ENCODE measurements around the gene BMP3.

BMP3 gene

DNA sequence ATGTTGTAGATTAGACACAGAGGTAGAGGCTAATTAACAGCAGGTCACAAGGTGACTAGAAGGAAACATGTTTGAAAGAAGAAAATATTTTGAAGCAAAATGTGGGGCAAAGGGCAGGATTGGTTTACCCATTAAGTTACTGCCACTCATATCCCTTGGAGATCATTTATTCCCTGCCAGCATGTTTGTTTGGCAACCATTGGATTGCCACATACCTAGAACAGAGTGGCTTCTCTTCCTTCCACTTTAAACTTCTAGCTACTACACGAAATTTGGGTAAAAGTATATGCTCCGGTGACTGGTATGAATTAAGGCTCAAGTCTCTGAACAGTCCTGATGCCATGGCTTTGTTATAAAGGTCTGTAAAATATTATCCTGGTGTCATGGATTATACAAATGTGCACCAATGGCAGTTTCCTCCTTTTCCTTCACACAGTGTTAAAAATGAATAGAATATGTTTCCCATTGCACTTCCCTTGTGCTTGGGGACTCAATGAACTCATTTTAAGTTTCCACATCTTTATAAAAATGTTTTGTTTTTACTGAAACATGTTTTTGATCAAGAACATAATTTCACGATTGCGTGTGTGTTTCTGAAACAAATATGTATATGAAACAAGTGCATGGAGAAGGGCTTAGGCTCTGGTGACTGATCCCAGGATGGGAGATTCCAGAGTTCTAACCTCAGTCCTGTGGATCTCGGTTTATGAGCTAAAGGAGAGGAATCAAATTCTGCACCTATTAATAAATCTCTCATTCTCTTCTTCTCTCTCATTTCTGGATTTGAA, 12.3 kb downstream of the BMP3 start:
- DNase-seq = no peak

GRCh38 chr4:81049330-81049729, 18.8 kb downstream of the BMP3 start:
- DNase-seq = no peak

DNA sequence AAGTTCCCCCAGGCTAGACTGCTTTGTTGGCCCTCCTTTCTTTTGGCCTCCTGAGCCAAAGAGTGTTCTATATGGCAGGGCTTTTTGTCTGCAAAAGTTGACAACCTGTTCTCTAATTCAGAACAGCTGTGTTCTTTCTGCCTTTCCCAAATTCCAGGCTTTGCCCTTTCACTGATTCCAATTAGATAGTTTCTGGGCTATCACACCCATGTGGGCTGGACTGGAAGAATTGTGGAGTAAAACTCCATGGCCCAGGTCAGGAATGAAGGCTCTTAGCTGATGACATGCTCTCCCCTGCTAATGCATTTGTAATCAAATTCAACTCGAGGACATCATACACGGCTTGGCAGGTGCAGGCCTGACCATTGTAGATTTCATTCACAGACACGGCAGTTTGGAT, 19.4 kb downstream of the BMP3 start:
- no peak for DNase-seq

DNA sequence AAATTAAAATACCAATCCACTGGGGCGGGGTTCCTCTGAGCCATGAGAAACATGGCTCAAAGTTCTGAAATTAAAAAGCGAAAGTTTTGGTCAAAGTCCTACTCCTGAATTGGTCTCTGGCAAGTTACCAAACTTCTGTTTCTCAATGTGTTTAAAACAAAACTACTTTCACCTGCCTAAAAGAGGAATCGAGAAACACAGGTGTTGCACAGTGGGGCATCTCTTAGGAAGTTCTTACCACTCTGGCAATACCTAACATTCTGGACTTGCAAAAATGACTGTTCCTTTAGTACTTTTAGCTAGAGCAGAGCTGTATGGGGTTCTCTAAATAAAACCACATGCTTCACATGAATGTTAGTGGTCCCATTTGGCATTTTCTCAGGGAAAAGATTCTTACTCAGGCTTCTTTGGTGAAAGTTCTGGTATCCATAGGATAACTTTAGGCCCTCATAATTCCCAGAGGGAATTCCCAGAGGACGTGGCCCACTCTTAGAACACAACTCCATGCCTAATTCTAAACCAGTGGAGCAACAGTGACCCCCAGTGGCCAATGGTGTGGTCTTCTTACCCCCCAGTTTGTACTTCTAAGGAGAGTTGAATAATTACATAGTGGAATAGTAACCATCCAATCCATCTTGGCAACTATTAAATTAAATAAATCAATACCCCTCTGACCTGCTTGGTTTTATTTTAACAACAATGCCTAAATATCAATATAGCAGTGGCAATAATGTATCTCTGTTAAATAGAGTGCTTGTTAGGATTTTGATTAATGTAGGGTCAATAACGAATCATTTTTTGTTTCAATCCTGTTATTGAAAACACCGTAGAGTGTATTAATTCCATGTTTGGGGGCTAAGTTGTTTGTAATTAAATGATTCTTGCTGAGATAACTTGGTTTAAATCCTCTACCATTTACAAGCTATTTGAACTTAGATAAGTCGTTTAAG, 21.9 kb downstream of the BMP3 start:
- DNase-seq = no peak

DNA sequence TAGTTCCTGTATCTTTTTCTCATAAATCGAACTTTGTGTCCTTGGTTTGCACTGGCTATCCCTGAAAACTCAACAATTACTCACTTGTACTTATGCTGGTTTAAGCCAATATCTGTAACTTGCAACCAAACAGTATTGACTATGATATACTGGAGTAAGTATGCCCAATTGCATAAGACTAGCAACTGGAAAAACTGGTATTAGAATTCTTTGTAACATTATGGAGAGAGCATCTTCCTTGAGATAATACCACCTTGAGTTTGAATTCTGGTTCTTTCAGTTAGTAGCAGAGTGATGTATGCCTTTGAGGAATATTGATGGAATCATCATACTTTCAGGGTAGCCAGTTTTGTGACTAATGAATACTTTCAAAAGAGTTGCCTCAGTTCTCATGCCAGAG, 28.1 kb downstream of the BMP3 start:
- no peak for DNase-seq

DNA sequence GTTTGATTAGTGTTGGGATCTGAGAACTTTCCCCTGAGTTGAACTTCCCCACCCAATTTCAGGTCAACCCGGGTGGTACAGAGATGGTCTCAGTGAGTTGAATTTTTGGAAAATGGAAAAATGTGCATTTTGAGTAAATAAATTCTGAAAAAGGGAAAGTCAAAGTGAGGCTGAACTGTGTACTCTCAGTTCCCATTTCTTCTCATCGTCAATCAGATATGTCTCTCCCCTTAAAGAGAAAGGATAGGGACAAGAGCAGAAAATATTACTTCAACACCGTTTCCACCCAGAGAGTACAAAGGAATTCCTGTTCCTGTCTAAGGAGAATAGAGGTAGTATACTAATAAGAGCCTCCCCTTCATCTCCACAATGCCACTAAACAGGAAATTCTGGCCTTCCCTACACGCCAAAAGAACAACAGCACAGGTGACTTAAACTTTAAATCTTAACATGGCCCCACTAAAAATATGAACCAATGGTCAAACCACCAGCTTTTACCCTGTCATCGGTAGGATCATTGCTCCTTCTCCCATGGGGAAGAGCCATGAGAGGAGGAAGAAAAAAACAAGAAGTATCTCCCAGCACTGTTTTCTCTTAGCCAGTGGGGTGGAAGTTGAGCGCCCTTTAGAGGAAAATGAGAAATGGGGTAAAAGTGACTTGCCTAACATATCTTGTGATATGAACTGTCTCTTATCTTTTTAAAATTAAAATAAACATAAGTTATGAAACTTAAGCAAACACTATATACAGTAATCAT, 30.3 kb downstream of the BMP3 start:
- no peak for DNase-seq

GRCh38 chr4:81061344-81061730, 30.8 kb downstream of the BMP3 start:
- DNase-seq = no peak

GRCh38 chr4:81062001-81062400, 31.5 kb downstream of the BMP3 start:
- DNase-seq = no peak

GRCh38 chr4:81065446-81065845, 34.9 kb downstream of the BMP3 start:
- DNase-seq = no peak

DNA sequence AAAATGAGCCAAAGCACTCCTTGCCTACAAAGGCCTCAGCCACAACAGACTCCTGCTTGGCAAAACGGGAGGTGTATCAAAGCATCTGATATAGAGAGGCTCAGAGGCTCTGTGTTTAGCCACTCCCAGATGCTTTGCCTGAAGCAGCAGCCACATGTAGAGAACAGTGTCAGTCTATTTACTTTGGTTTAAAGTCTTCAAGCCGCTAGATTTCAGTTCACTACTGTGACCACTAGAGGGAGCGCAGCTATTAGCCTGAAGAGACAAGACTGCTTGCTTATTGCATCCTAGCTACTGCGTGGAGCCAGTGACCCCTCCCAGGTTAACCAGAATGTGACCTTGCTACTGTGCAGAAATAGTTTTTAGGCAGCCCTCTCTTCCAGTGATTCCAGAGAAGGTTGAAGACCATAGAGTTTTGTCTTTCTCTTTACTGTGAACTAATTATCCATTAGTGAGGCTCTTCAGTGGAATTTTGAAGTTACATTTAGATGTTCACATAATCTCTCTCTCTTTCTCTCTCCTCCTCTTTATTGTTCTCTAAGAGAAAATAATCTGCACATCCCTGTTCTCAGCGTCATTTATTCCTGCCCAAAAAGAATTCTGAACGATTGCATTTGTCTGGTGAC, 39.3 kb downstream of the BMP3 start:
- DNase-seq = peak; percentile 42

- DNase-seq = no peak
Observed at GRCh38 chr4:81071013-81071412, 40.5 kb downstream of the BMP3 start.

- no peak for DNase-seq
Observed at GRCh38 chr4:81081156-81081555, 50.6 kb downstream of the BMP3 start.

DNA sequence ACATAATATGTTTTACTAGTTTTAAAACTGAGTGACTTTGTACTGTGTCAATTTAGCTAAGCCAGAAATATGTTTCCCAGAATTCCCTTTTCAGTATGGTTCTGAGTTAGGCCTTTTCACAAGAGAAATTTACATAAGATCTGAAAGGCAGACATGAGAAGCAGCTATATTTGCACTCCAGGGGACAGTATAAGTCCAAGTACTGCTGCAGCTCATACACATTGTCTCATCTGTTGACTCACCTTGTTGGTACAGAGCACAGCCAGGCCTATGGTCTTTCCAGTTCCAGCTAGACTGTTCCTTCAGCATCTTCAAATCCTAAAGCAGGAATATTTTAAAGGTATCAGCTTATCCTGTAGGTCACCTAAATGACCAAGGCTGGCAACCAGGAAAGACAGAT, 53.5 kb downstream of the BMP3 start:
- DNase-seq = no peak

GRCh38 chr4:81084634-81085033, 54.1 kb downstream of the BMP3 start:
- no peak for DNase-seq

DNA sequence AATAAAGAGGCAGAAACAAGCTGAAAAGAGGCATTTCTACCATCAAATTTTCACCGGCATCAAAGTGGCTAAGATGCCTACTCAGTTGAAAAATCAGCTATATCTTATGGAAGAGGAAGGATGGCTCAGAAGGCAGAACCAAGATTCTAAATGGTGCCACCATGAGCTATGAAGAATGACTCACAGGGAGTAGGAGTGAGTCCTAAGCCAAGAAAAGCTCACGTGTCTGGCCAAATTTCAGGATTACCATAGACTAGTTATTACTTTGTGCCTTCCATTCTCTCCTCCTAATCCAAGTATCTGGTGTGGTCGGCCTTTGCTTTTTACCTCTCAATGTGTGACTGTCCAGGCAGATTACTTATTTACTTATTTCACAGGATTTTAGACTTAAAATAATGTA, 54.8 kb downstream of the BMP3 start:
- no peak for DNase-seq

DNA sequence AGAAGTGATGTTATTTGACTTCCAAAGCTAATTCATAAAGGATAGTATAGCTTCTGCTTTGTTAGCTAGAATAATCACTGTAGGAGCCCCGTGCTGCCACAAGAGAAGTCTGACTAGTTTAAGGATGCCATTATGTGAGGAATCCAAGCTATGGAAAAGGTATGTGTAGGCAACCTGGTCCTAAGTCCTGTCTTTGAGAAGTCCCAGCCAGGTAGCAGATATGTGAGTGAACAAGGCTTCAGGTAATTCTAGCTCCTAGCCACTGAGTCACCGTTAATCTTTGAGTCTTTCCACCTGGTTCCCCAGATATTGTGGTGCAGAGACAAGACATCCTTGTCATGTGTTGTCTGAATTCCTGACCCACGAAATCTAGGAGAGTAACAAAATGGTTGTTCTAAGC, 55.5 kb downstream of the BMP3 start:
- DNase-seq = no peak

- DNase-seq = no peak
Observed at GRCh38 chr4:81093720-81094401, 63.4 kb downstream of the BMP3 start.

- DNase-seq = no peak
Observed at GRCh38 chr4:81095389-81095788, 64.9 kb downstream of the BMP3 start.

GRCh38 chr4:81096566-81096965, 66.1 kb downstream of the BMP3 start:
- DNase-seq = no peak

- no peak for DNase-seq
Observed at GRCh38 chr4:81102107-81102506, 71.6 kb downstream of the BMP3 start.

GRCh38 chr4:81106150-81106549, 75.6 kb downstream of the BMP3 start:
- DNase-seq = no peak
